ENCODE measurements around the gene TNS3. TPM values are rescaled to one million over a fixed set of nuclear protein-coding genes. Genes with fewer than 3 reads are reported as not detected.

Gene TNS3
- total RNA-seq, 1 experiment from 2014 or later: 9.5 TPM

DNA sequence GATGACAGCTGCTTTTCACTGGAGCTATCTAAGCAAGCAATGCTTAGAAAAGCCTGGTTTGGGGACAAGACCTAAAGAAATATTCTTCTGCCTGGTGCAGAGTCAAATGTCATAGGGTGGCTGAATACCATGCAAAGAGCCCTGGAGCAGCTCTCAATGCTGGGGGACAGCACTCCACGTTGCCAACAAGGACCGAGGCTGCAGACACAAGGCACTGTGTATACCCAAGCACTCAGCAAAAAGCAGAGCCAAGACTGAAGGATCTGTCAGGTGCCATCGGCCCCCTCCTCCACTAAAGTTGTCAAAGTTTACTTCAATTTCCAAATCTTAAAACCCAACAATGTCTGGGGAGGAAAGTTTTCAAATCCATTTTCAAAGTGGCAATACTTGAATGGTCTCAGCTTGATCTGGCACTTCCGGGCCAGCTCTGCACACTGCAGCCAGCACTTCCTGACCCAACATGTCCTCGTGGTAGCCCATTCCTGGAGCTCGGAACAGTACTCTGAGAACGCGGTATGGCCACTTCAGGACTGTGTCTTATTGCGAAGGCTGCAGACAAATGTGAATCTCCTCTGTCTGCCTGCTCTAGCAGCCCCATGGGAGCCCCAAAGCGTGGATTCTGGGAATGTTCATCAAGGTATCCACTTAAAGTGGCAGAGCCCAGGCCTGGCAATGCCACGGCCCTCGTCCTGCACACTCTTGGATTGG, 191.8 kb downstream of the TNS3 start:
- Histone ChIP-seq H2BK20ac (ENCODE audit: low read depth, low read length, poor library complexity, severe bottlenecking) (no peak overlapping the region), H2BK12ac (ENCODE audit: insufficient read length, low read depth, low read length) (no peak overlapping the region), H3K9ac (ENCODE audit: extremely low read depth, insufficient read length, low read length) (no peak overlapping the region), H4K20me1 (ENCODE audit: control insufficient read depth, insufficient read depth, insufficient read length) (no peaks in the 10 kb centered on the region), H3K27me3 (ENCODE audit: insufficient read depth, low read length) (no peaks in the 10 kb centered on the region), H3K9me3 (ENCODE audit: control insufficient read depth, low read depth, low read length) (no peaks in the 10 kb centered on the region), H4K8ac (replicated peaks; ENCODE audit: insufficient read length, low read depth, low read length) (no peak overlapping the region), H3K23me2 (ENCODE audit: insufficient read length, low read depth, low read length, poor library complexity, severe bottlenecking) (no peaks in the 10 kb centered on the region), H3K4me1 (ENCODE audit: insufficient read depth, low read length) (no peaks in the 10 kb centered on the region), H3K27ac (ENCODE audit: insufficient read length, low read depth, low read length) (no peak overlapping the region), H2AFZ (ENCODE audit: low read length) (no peak overlapping the region), H2BK120ac (ENCODE audit: low read depth, low read length, poor library complexity, severe bottlenecking) (no peak overlapping the region), H3K4me2 (ENCODE audit: insufficient read depth, insufficient read length, low read length) (no peak overlapping the region), H3K56ac (ENCODE audit: insufficient read length, low read depth, low read length) (no peak overlapping the region), H3T11ph (ENCODE audit: low read length) (no peak overlapping the region), H2AK5ac (ENCODE audit: insufficient read length, low read length) (no peak overlapping the region), H3K18ac (ENCODE audit: insufficient read length, low read depth, low read length) (no peak overlapping the region), H2BK15ac (ENCODE audit: low read depth, low read length) (no peak overlapping the region), H3K79me2 (ENCODE audit: insufficient read depth, low read length) (no peaks in the 10 kb centered on the region), H2BK5ac (ENCODE audit: insufficient read length, low read length) (no peak overlapping the region), H3K4ac (ENCODE audit: low read depth, low read length) (no peak overlapping the region), H4K5ac (ENCODE audit: insufficient read length, low read depth, low read length) (no peak overlapping the region), H3K23ac (ENCODE audit: insufficient read length, low read depth, low read length) (no peak overlapping the region), H4K91ac (ENCODE audit: insufficient read length, low read depth, low read length) (no peak overlapping the region), H3K14ac (ENCODE audit: insufficient read depth, low read length) (no peak overlapping the region), H3K79me1 (ENCODE audit: insufficient read depth, low read depth, low read length, poor library complexity, severe bottlenecking) (no peaks in the 10 kb centered on the region)
- Mint-ChIP-seq H3K4me3 (no peak overlapping the region), H3K9me3 (no peaks in the 10 kb centered on the region), H3K36me3 (ENCODE audit: insufficient read depth in 1 of 3, low read depth in 3 of 3) (peaks cover 1 to 4% (median 2%) of the 10 kb centered on the region in 3 experiments; a peak in 5 of 7 replicates), H3K27ac (no peak overlapping the region), H3K27me3 (ENCODE audit: low read depth) (0 out of 2 replicates have a peak, but pooled peaks cover 3% of the 10 kb centered on the region), H3K4me1 (no peaks in the 10 kb centered on the region; a peak in 1 of 4 replicates)
- TF ChIP-seq, protein P1, sequence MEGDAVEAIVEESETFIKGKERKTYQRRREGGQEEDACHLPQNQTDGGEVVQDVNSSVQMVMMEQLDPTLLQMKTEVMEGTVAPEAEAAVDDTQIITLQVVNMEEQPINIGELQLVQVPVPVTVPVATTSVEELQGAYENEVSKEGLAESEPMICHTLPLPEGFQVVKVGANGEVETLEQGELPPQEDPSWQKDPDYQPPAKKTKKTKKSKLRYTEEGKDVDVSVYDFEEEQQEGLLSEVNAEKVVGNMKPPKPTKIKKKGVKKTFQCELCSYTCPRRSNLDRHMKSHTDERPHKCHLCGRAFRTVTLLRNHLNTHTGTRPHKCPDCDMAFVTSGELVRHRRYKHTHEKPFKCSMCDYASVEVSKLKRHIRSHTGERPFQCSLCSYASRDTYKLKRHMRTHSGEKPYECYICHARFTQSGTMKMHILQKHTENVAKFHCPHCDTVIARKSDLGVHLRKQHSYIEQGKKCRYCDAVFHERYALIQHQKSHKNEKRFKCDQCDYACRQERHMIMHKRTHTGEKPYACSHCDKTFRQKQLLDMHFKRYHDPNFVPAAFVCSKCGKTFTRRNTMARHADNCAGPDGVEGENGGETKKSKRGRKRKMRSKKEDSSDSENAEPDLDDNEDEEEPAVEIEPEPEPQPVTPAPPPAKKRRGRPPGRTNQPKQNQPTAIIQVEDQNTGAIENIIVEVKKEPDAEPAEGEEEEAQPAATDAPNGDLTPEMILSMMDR (conservative IDR thresholded peaks at IDR 0.05): no peak
- WGBS (ENCODE audit: extremely low coverage, insufficient read length, low lambda C conversion rate): no CpG with 5 or more reads among the region's 12 CpGs
- no peak for DNase-seq
